Activated T-helper 2 cell treated with anti-CD3 and anti-CD28 coated beads, Interferon-gamma antibody, Interleukin-2, Interleukin-4, amounts not matched to agents 10 μg/mL and 5 μg/mL and 100 μg/mL, durations not matched to agents 14 hours and 24 hours and 36 hours (primary cell): ENCODE results near the gene DNASE1L2. TPM values are rescaled to one million over a fixed set of nuclear protein-coding genes. Genes with fewer than 3 reads are reported as not detected.
"Not testable (repeated sequence)": the region's sequence is repeated elsewhere in the genome, so short reads cannot be mapped to it uniquely, and the experiment has no call there.

Experiments
- DNase-seq: peaks from one replicate; pipeline ENCODE4 v3.0.0; 2021; ENCODE audit warnings: low spot score
- H3K27ac Mint-ChIP-seq: one replicate; pipeline ENCODE4 v1.8.0; 2021; ENCODE audit warnings: mixed read lengths
- H3K27me3 Mint-ChIP-seq: one replicate; pipeline ENCODE4 v1.8.0; 2021; ENCODE audit warnings: low read depth, mixed read lengths
- H3K36me3 Mint-ChIP-seq: one replicate; pipeline ENCODE4 v1.8.0; 2021; ENCODE audit warnings: low read depth, mixed read lengths
- H3K4me1 Mint-ChIP-seq: one replicate; pipeline ENCODE4 v1.8.0; 2021; ENCODE audit warnings: low read depth, mixed read lengths
- H3K4me3 Mint-ChIP-seq: one replicate; pipeline ENCODE4 v1.8.0; 2021; ENCODE audit warnings: low read depth, mild to moderate bottlenecking, moderate library complexity, mixed read lengths
- H3K9me3 Mint-ChIP-seq: one replicate; pipeline ENCODE4 v1.8.0; 2021; ENCODE audit warnings: mixed read lengths
- intact Hi-C: fragments of 100-400 bp; cut with micrococcal nuclease; formaldehyde crosslinking; loops from one replicate; pipeline ENCODE4 v1.15.1; 2023
- total RNA-seq: library from RNA; stranded (reverse); gene quantifications from 2 replicates; pipeline ENCODE4 v1.2.3, GENCODE V29; 2022

The DNASE1L2 gene
- total RNA-seq, 1 donor from 2014 or later: 1.7 TPM

DNA sequence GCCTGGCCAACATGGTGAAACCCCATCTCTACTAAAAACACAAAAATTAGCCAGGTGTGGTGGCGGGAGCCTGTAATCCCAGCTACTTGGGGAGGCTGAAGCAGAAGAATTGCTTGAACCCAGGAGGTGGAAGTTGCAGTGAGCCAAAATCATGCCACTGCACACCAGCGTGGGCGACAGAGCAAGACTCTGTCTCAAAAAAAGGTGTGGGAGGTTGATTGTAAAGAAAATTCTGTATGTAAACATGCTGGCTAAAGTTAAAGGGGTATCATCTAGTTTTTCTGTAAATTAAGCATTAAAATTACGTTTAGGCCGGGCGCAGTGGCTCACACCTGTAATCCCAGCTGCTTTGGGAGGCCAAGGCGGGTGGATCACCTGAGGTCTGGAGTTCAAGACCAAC lies 22.3 kb downstream of the DNASE1L2 start:
- not testable (repeated sequence) for H3K27ac Mint-ChIP-seq

DNA sequence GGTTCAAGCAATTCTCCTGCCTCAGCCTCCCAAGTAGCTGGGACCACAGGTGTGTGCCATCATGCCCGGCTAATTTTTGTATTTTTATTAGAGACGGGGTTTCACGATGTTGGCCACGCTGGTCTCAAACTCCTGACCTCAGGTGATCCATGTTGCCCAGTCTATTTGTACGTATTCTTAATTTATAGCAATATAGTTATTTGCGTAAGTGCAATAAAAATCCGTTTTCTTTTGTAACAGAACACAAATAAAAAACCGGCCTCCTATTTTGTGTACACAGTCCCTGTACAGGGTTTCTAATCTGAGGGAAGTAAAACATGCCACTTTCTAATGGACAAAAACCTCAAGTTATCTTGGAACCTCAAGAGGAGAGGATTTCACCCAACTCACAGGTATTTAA lies 24.0 kb downstream of the DNASE1L2 start:
- intact Hi-C loops: loop anchor here (10.0 kb wide), 1 partner anchor 255 kb away; the partner anchor contains the start of gene ATP6V0C
- Mint-ChIP-seq H3K4me1 (peaks cover 17% of the 10 kb centered on the region), H3K4me3 (no peak overlapping the region), H3K36me3 (peaks cover 85% of the 10 kb centered on the region), H3K27ac (no peak overlapping the region), H3K27me3 (no peaks in the 10 kb centered on the region), H3K9me3 (no peaks in the 10 kb centered on the region)
- DNase-seq: no peak

More for the DNA sequence above, 22.3 kb downstream of the DNASE1L2 start:
- not testable (repeated sequence) for H3K27me3 Mint-ChIP-seq, H3K9me3 Mint-ChIP-seq, H3K4me1 Mint-ChIP-seq, DNase-seq, H3K4me3 Mint-ChIP-seq
- intact Hi-C loops: loop anchor here (10.0 kb wide), 1 partner anchor 234 kb away; the partner anchor contains the start of gene NHERF2
- peaks cover 80% of the 10 kb centered on the region for H3K36me3 Mint-ChIP-seq

DNA sequence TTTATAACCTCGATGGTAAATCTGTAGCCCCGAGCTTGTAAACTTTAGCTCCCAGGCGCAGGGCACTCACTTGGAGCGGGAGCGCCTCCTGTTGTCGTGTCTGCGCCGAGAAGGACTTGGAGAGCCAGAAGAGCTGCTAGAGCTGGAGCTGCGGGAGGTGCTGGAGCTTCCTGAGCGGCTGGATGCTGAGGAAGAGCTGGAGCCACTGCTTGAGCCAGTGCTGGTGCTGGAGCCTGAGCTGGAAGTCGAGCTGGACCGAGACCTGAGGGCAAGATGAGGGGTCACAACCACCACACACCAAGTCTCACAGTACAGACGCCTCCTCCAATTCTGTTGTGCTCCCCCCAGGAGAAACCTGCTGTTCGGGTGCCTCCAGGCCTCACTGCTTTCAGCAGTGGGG lies 26.8 kb downstream of the DNASE1L2 start:
- H3K4me3 Mint-ChIP-seq, H3K27ac Mint-ChIP-seq, H3K27me3 Mint-ChIP-seq, DNase-seq, H3K9me3 Mint-ChIP-seq: not testable (repeated sequence)
- H3K36me3 Mint-ChIP-seq: peaks cover 81% of the 10 kb centered on the region
- intact Hi-C loops: loop anchor here (10.0 kb wide), 1 partner anchor 252 kb away; the partner anchor contains the start of gene ATP6V0C
- peaks cover 30% of the 10 kb centered on the region for H3K4me1 Mint-ChIP-seq

DNA sequence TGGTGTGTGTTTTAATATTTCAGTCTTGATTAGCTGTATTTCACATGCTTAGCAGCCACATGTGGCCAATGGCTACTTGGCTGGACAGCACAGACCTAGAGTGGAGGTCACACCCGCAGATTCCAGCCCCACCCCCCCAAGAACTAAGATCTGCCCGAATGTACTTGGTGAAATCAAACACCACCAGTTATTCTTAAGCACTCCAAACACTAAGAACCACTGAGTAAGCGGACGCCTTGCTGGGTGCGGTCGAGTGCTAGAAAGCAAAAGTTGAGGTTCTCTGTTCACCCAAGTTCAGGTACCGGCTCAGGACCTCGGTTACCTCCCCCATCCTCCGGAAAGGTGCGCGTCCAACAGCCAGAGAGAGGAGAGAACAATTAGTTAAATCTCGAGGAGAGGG lies 30.6 kb downstream of the DNASE1L2 start:
- intact Hi-C loops: loop anchor here (5.0 to 10.0 kb wide), 2 partner anchors 160 to 248 kb away; partner anchors contain the start of genes ATP6V0C and CCNF
- H3K4me3 Mint-ChIP-seq: peak overlapping the region; percentile 89
- peak; percentile 31 for DNase-seq
- peaks cover 35% of the 10 kb centered on the region for H3K4me1 Mint-ChIP-seq
- peak overlapping the region; percentile 83 for H3K27ac Mint-ChIP-seq
- H3K36me3 Mint-ChIP-seq: peaks cover 54% of the 10 kb centered on the region
- H3K27me3 Mint-ChIP-seq, H3K9me3 Mint-ChIP-seq: not testable (repeated sequence)

DNA sequence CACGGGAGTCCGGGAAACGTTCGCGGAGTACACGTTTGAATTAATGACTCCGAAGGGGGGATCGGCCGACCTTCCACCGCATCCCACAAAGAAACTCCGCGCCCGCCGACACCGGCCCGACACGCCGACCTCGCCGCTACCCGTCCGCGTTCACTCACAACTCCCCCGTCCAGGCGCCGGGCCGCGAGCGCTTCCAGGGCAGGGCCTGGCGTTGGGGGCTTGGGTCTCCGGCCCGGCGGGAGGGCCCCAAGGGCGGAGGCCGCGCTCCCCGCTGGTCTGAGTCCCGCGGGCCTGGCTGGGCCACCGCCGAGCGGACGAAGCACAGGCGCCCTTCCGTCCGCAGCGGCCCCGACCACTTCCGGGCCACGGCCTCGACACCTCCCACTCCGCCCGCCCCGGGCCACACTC lies 31.3 kb downstream of the DNASE1L2 start:
- peak overlapping the region; percentile 89 for H3K4me3 Mint-ChIP-seq
- H3K9me3 Mint-ChIP-seq, H3K27me3 Mint-ChIP-seq, DNase-seq: not testable (repeated sequence)
- intact Hi-C loops: loop anchor here (5.0 to 10.0 kb wide), 2 partner anchors 160 to 247 kb away; partner anchors contain the start of genes ATP6V0C and CCNF
- H3K36me3 Mint-ChIP-seq: peaks cover 47% of the 10 kb centered on the region
- peaks cover 32% of the 10 kb centered on the region for H3K4me1 Mint-ChIP-seq
- peak overlapping the region; percentile 98 for H3K27ac Mint-ChIP-seq

DNA sequence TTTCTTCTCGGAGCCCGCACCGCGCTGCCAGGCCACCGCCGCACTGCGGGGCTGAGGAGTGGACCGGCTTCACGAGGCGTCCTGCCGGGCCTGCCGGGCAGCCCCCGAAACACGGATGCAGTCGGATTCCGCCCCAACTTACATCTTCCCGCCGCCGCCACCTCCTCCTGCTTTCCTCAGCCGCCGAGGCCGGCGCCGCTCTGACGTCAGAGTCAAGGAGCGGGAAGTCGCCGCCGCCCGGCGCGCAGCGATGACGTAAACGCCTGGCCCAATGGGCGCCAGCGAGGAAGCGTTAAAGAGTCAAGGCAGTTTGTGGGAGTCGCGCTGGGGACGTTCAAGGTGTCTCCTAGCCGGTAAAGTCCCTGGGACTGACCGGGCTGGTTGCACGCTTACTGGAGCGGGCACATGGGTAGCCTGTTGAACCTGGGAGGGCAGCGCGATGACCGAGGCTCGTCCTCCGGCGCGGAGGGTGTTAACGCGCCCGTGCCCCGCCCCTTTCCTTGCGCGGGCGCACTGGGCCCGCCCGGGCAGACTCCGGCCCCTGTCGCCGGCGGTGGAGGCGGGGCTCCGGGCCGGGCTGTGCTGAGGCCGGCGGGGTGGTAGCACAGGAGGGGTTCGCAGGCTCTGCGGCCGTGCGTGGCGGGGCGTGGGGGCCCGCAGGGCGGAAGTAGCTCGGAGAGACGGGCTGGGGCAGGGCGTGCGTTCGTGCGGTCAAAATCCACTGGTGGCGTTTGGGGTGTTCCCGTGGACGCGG lies 31.8 kb downstream of the DNASE1L2 start, which contains the start of gene RNPS1:
RNPS1 (minus strand) TSS at position 214 of the 754 bp plus-strand sequence. CDS start 3,483 bp downstream, outside the sequence.
- Mint-ChIP-seq H3K4me1 (peaks cover 29% of the 10 kb centered on the region), H3K4me3 (peak within 1 kb of the TSS; percentile 89), H3K27ac (peak within 1 kb of the TSS; percentile 98), H3K36me3 (peaks cover 42% of the 10 kb centered on the region), H3K27me3 (no peaks in the 10 kb centered on the region), H3K9me3 (no peaks in the 10 kb centered on the region)
- intact Hi-C loops: loop anchor here (1.0 to 10.0 kb wide), 4 partner anchors 17 to 247 kb away; partner anchors contain the start of genes ATP6V0C, CCNF, E4F1 and ECI1
- DNase-seq: peak; percentile 97

DNA sequence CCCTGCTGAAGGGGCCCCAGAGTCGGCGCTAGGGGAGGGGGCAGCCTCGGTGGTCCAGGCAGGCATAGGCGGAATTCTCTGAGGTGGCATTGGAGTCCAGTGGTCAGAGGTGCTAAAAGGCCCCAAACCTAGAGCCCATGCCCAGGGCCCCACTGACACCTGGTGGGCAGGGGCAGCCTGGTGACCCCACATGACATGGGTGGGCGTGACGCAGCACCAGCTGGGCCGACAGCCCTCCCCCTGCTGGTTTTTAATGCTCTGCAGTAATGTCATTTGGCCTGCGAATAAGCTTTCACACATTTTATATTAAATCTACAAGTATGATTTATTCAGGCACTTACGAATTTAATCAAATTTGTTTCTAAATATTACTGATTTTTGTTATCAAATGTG lies 33.8 kb downstream of the DNASE1L2 start:
- DNase-seq: no peak
- H3K4me1 Mint-ChIP-seq: peaks cover 22% of the 10 kb centered on the region
- H3K9me3 Mint-ChIP-seq: no peaks in the 10 kb centered on the region
- no peaks in the 10 kb centered on the region for H3K27me3 Mint-ChIP-seq
- peak overlapping the region; percentile 89 for H3K4me3 Mint-ChIP-seq
- intact Hi-C loops: no loop called here
- H3K36me3 Mint-ChIP-seq: peaks cover 24% of the 10 kb centered on the region
- H3K27ac Mint-ChIP-seq: no peak overlapping the region

DNA sequence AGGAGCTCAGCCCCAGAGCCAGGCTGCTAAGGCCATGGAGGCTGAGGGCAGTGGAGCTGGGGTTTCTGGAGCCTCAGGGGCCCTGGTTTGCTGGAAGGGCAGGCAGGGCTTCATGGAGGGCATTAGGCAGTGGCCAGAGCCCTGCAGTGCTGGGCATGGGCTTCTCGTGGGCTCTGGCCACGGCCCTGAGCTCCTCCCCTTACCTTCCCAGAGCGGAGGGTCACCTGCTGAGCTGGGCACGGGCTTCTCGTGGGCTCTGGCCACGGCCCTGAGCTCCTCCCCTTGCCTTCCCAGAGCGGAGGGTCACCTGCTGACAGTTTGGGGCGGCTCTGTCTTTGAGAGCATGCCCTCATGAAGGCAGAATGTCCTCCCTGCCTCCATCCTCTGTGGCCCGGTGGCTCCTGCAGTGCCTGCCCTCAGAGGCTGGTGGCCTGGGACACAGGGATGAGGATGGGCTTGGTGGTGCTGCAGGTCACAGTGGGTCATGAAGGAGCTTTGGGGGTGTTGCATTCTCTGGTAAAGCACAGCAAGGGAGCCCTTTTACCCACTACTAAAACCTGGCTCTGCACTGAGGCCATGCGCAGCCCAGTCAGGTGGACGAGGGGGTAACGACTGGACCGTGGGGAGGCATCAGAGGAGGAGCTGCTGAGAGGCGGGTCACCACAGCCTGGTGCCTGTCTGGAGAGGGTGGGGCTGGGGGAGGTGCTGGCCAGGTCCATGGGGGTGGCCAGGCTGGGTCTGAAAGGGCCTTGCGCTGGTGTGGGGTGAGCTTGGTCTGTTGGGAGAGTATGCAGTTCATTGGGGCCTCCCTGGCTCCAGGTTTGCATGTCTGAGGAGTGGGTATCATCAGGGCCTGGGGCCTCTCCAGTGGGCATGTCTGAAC lies 34.6 kb downstream of the DNASE1L2 start:
- H3K27ac Mint-ChIP-seq: no peak overlapping the region
- intact Hi-C loops: no loop called here
- no peaks in the 10 kb centered on the region for H3K27me3 Mint-ChIP-seq
- H3K36me3 Mint-ChIP-seq: peaks cover 19% of the 10 kb centered on the region
- DNase-seq: no peak
- no peak overlapping the region for H3K4me3 Mint-ChIP-seq
- no peaks in the 10 kb centered on the region for H3K9me3 Mint-ChIP-seq
- peaks cover 19% of the 10 kb centered on the region for H3K4me1 Mint-ChIP-seq

DNA sequence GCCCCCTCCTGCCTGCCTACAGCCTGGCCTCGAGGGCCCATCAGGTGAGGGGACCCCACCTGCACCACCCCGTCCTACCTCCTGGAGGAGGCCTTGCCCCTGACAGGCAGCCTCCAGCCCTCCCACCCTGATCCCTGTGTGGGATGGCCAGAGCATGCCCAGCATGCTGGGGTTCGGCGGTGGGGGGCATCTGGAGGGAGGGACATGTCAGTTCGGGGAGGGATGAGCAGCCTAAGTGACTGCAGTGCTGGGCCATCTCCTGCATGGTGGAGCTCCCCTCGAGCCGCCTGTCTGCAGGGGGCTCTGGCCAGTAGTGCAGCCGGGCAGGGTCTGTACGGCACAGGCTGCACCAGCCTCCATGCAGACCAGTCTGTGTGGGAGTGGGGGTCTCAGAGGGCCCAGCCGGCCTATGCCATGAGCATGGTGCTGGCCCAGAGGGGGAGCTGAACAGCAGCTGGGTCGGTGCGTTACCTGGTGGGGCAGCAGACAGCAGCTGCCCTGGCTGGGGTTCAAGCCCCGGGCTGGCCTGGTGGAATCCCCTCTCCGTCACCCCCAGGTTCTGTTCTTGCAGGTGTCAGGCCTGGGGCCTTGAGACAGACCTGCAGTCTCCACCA lies 35.7 kb downstream of the DNASE1L2 start:
- Mint-ChIP-seq H3K27me3 (no peaks in the 10 kb centered on the region), H3K9me3 (no peaks in the 10 kb centered on the region), H3K4me3 (no peak overlapping the region), H3K4me1 (peaks cover 9% of the 10 kb centered on the region), H3K27ac (no peak overlapping the region), H3K36me3 (peaks cover 8% of the 10 kb centered on the region)
- DNase-seq: no peak
- intact Hi-C loops: no loop called here

DNA sequence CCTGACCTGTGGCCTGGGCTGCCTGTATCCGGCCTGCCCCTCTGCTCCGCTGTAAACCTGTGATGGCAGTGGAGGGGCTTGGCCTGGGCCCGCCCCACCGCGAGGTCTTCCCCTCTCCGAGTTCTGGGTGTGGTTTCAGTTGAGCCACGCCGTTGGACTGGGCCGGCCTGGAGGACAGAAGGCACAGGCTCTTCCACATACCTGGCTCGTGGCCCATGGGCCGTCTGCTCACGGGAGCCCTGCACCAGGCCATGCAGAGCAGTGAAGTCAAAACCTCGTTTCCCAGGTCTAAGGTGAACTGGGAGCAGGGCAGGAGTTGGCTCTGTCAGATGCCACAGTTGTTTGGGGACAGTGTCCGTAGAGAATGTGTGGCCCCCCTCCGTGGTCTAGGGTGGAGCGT lies 37.2 kb downstream of the DNASE1L2 start:
- no peak overlapping the region for H3K27ac Mint-ChIP-seq
- intact Hi-C loops: no loop called here
- no peaks in the 10 kb centered on the region for H3K9me3 Mint-ChIP-seq
- no peaks in the 10 kb centered on the region for H3K36me3 Mint-ChIP-seq
- H3K27me3 Mint-ChIP-seq: no peaks in the 10 kb centered on the region
- no peak overlapping the region for H3K4me3 Mint-ChIP-seq
- H3K4me1 Mint-ChIP-seq: peaks cover 8% of the 10 kb centered on the region
- no peak for DNase-seq

DNA sequence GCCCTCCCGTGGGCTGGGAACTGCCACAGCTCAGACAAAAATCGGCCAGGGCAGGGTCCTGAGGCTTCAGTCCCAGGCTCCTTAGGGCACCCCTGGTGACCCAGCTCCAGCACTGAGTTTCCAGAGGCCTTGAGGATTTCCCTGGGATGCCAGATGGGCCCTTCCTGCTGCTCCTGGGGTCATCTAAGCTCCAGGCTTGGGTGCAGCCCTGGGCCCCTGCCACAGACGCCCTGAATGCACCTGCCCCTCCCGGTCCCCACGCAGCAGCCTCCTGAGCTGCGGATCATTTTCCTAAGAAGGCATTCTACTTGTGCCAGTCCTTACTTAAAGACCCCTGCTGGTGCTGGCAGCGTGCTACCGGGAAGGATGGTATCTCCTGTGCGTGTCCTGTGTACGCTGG lies 37.7 kb downstream of the DNASE1L2 start:
- no peak overlapping the region for H3K27ac Mint-ChIP-seq
- no peak overlapping the region for H3K4me3 Mint-ChIP-seq
- no peaks in the 10 kb centered on the region for H3K9me3 Mint-ChIP-seq
- no peaks in the 10 kb centered on the region for H3K36me3 Mint-ChIP-seq
- peaks cover 8% of the 10 kb centered on the region for H3K4me1 Mint-ChIP-seq
- no peaks in the 10 kb centered on the region for H3K27me3 Mint-ChIP-seq
- no peak for DNase-seq
- intact Hi-C loops: no loop called here
